Ureter (tissue), 1 donor: Measurements from ENCODE around the gene GRIK4. TPM values are rescaled to one million over a fixed set of nuclear protein-coding genes. Genes with fewer than 3 reads are reported as not detected.
A peak's percentile ranks its signal among the peaks of the same experiment; 100 is the strongest.

ENCODE experiments used
- DNase-seq: peaks from one replicate; pipeline ENCODE4 v3.0.0-alpha.2; 2020; ENCODE audit warnings: low spot score
- total RNA-seq: library from RNA; stranded (reverse); gene quantifications from one replicate; pipeline ENCODE4 v1.2.4, GENCODE V29; 2023
- donor health status: DM: yes; HTN: yes; CAD: no.

GRIK4 gene
- total RNA-seq, 1 donor from 2014 or later: 0.21 TPM

GRCh38 chr11:120707098-120707497, 195.6 kb downstream of the GRIK4 start:
- DNase-seq: no peak

GRCh38 chr11:120707663-120708062, 196.1 kb downstream of the GRIK4 start:
- no peak for DNase-seq

- DNase-seq: no peak
Observed at GRCh38 chr11:120708511-120709183, 197.1 kb downstream of the GRIK4 start.

- DNase-seq: no peak
Observed at GRCh38 chr11:120709808-120710207, 198.3 kb downstream of the GRIK4 start.

- DNase-seq: peak; percentile 71
Observed at GRCh38 chr11:120710354-120711131, 199.0 kb downstream of the GRIK4 start.

- no peak for DNase-seq
Observed at GRCh38 chr11:120712014-120712413, 200.5 kb downstream of the GRIK4 start.

GRCh38 chr11:120712881-120713280, 201.3 kb downstream of the GRIK4 start:
- no peak for DNase-seq

GRCh38 chr11:120713296-120713695, 201.7 kb downstream of the GRIK4 start:
- DNase-seq: no peak

GRCh38 chr11:120714438-120714837, 202.9 kb downstream of the GRIK4 start:
- no peak for DNase-seq

GRCh38 chr11:120715239-120715638, 203.7 kb downstream of the GRIK4 start:
- no peak for DNase-seq

GRCh38 chr11:120717042-120717441, 205.5 kb downstream of the GRIK4 start:
- DNase-seq: no peak

- DNase-seq: no peak
Observed at GRCh38 chr11:120717623-120718022, 206.1 kb downstream of the GRIK4 start.

- DNase-seq: no peak
Observed at GRCh38 chr11:120718171-120718570, 206.6 kb downstream of the GRIK4 start.

GRCh38 chr11:120719348-120719747, 207.8 kb downstream of the GRIK4 start:
- DNase-seq: no peak

- DNase-seq: no peak
Observed at GRCh38 chr11:120720760-120721159, 209.2 kb downstream of the GRIK4 start.

- DNase-seq: no peak
Observed at GRCh38 chr11:120722524-120722923, 211.0 kb downstream of the GRIK4 start.

- DNase-seq: no peak
Observed at GRCh38 chr11:120723751-120724150, 212.2 kb downstream of the GRIK4 start.

GRCh38 chr11:120727752-120728151, 216.2 kb downstream of the GRIK4 start:
- no peak for DNase-seq

- no peak for DNase-seq
Observed at GRCh38 chr11:120735035-120735434, 223.5 kb downstream of the GRIK4 start.

GRCh38 chr11:120738516-120739046, 227.0 kb downstream of the GRIK4 start:
- DNase-seq: no peak

- DNase-seq: no peak
Observed at GRCh38 chr11:120739780-120740179, 228.2 kb downstream of the GRIK4 start.

- DNase-seq: no peak
Observed at GRCh38 chr11:120740380-120740779, 228.8 kb downstream of the GRIK4 start.
